ENCODE measurements around the gene KCP. TPM values are rescaled to one million over a fixed set of nuclear protein-coding genes. Genes with fewer than 3 reads are reported as not detected.

The KCP gene
- total RNA-seq, 1 donor from 2014 or later: 4.3 TPM

- H3K27ac Mint-ChIP-seq (ENCODE audit: unreplicated experiment): no peak overlapping the region
- H3K4me1 Mint-ChIP-seq (ENCODE audit: unreplicated experiment): peaks cover 7% of the 10 kb centered on the region
- peaks cover 20% of the 10 kb centered on the region for H3K27me3 Mint-ChIP-seq (ENCODE audit: unreplicated experiment)
- no peak overlapping the region for H3K4me3 Mint-ChIP-seq (ENCODE audit: unreplicated experiment)
- no peaks in the 10 kb centered on the region for H3K9me3 Mint-ChIP-seq (ENCODE audit: unreplicated experiment)
- DNase-seq (ENCODE audit: low spot score): no peak
- H3K36me3 Mint-ChIP-seq (ENCODE audit: low read depth, unreplicated experiment): no peaks in the 10 kb centered on the region
- no peak for TF ChIP-seq CTCF (IDR thresholded peaks at IDR 0.05; ENCODE audit: unreplicated experiment)
These were observed 9.6 kb upstream of the KCP start for GRCh38 chr7:128919881-128920799.

DNA sequence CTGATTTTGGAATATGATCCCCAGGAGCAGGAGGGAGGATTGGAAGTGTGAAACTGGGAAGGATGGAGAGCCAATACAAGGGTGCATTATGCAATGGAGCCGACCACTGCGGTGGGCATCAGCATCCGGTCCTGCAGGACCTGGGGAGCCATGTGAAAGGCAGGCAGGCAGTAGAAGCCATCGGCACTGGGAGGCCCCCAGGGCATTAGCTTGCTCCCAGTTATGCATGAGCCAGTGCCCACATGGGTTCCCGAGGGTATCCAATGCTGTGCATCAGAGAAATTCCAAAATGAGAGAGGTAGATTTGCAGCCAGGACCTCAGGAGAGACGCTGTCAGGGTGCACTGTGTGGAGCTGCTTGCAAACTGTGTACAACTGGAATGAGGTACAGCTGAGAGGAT, 8.7 kb upstream of the KCP start:
- Mint-ChIP-seq H3K9me3 (ENCODE audit: unreplicated experiment) (no peaks in the 10 kb centered on the region), H3K4me1 (ENCODE audit: unreplicated experiment) (peaks cover 8% of the 10 kb centered on the region), H3K27me3 (ENCODE audit: unreplicated experiment) (peaks cover 21% of the 10 kb centered on the region), H3K36me3 (ENCODE audit: low read depth, unreplicated experiment) (no peaks in the 10 kb centered on the region), H3K27ac (ENCODE audit: unreplicated experiment) (no peak overlapping the region), H3K4me3 (ENCODE audit: unreplicated experiment) (no peak overlapping the region)
- DNase-seq (ENCODE audit: low spot score): no peak
- TF ChIP-seq CTCF (IDR thresholded peaks at IDR 0.05; ENCODE audit: unreplicated experiment): no peak

DNA sequence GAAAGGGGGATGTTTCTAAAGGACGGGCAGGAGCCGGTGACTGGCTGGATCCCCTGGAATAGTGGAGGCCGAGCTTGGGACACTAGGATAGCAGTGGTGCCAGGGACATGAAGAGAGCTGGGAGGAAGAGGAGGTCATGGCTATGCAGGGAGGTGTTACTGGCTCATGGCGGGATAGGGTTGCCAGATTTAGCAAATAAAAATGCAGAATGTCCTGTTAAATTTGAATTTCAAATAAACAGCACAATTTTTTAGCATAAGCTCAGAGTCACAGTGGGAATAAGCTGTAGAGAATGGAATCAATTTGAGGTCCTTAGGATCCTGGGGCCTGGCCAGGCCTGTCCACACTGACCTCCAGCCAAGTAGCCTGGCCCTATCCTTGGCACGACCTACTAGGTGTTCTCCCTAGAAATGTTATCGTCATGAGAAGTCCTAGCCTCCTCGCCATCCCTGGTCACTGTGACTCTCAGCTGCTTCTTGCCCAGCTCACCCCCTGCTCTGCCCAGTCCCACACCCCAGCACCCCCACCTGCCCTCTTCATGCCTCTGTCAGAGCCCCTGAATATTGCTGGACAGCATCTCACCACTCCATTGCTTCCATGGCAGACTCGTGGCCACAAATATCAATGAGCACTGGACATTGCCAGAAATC, 7.6 kb upstream of the KCP start:
- DNase-seq (ENCODE audit: low spot score): no peak
- H3K4me1 Mint-ChIP-seq (ENCODE audit: unreplicated experiment): peaks cover 9% of the 10 kb centered on the region
- H3K27me3 Mint-ChIP-seq (ENCODE audit: unreplicated experiment): peaks cover 20% of the 10 kb centered on the region
- no peak overlapping the region for H3K27ac Mint-ChIP-seq (ENCODE audit: unreplicated experiment)
- no peak overlapping the region for H3K4me3 Mint-ChIP-seq (ENCODE audit: unreplicated experiment)
- no peak for TF ChIP-seq CTCF (IDR thresholded peaks at IDR 0.05; ENCODE audit: unreplicated experiment)
- H3K36me3 Mint-ChIP-seq (ENCODE audit: low read depth, unreplicated experiment): no peaks in the 10 kb centered on the region
- no peaks in the 10 kb centered on the region for H3K9me3 Mint-ChIP-seq (ENCODE audit: unreplicated experiment)

DNA sequence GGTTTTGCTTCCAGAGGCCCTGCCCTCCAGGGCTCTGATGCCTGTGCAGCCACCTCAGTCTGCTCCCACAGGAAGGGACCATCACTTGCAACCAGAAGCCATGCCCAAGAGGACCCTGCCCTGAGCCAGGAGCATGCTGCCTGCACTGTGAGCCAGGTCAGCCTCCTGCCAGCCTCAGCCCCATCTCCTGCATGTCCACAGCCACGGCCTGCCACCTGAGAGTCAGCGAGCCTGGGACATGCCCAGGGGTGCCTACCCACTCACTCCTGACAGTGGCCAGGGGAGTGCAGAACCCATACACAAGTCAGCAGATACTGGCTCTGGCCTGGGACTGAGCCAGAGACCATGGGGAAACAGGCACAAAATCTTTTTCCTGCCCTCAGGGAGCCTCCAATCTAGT, 6.6 kb upstream of the KCP start:
- peaks cover 21% of the 10 kb centered on the region for H3K27me3 Mint-ChIP-seq (ENCODE audit: unreplicated experiment)
- H3K4me1 Mint-ChIP-seq (ENCODE audit: unreplicated experiment): peaks cover 9% of the 10 kb centered on the region
- DNase-seq (ENCODE audit: low spot score): no peak
- no peak overlapping the region for H3K4me3 Mint-ChIP-seq (ENCODE audit: unreplicated experiment)
- H3K36me3 Mint-ChIP-seq (ENCODE audit: low read depth, unreplicated experiment): no peaks in the 10 kb centered on the region
- H3K27ac Mint-ChIP-seq (ENCODE audit: unreplicated experiment): no peak overlapping the region
- TF ChIP-seq CTCF (IDR thresholded peaks at IDR 0.05; ENCODE audit: unreplicated experiment): no peak
- H3K9me3 Mint-ChIP-seq (ENCODE audit: unreplicated experiment): no peaks in the 10 kb centered on the region

- no peak for DNase-seq (ENCODE audit: low spot score)
- Mint-ChIP-seq H3K36me3 (ENCODE audit: low read depth, unreplicated experiment) (no peaks in the 10 kb centered on the region), H3K4me1 (ENCODE audit: unreplicated experiment) (peaks cover 13% of the 10 kb centered on the region), H3K27ac (ENCODE audit: unreplicated experiment) (no peak overlapping the region), H3K4me3 (ENCODE audit: unreplicated experiment) (no peak overlapping the region), H3K27me3 (ENCODE audit: unreplicated experiment) (peaks cover 21% of the 10 kb centered on the region), H3K9me3 (ENCODE audit: unreplicated experiment) (no peaks in the 10 kb centered on the region)
- no peak for TF ChIP-seq CTCF (IDR thresholded peaks at IDR 0.05; ENCODE audit: unreplicated experiment)
These were observed 6.1 kb upstream of the KCP start for GRCh38 chr7:128916643-128916915.

Data from endothelial cell (in vitro differentiated cells).